Stomach smooth muscle (tissue), 2 donors: ENCODE measurements around the gene SUDS3.

Experiments
- H3K27ac ChIP-seq: one replicate; pipeline ENCODE4 v1.7.0; 2013; ENCODE audit warnings: mild to moderate bottlenecking, low read length, inconsistent platforms
- H3K27me3 ChIP-seq, 2 donors: one replicate each; pipeline ENCODE4 v1.7.0; 2013; ENCODE audit warnings: low read length in 2 of 2; ENCODE audit not compliant: insufficient read depth in 2 of 2, control insufficient read depth in 1 of 2
- H3K36me3 ChIP-seq, 2 donors: one replicate each; pipeline ENCODE4 v1.7.0; 2013; ENCODE audit warnings: low read length in 2 of 2; ENCODE audit not compliant: control insufficient read depth in 2 of 2, insufficient read depth in 2 of 2
- H3K4me1 ChIP-seq: one replicate; pipeline ENCODE4 v1.7.0; 2013; ENCODE audit warnings: low read length; ENCODE audit not compliant: control insufficient read depth, insufficient read depth
- H3K4me3 ChIP-seq, 2 donors: one replicate each; pipeline ENCODE4 v1.7.0; 2013; ENCODE audit warnings: low read length in 2 of 2
- H3K9ac ChIP-seq, 2 donors: one replicate each; pipeline ENCODE4 v1.7.0; 2013; ENCODE audit warnings: low read length in 2 of 2, mild to moderate bottlenecking in 1 of 2
- H3K9me3 ChIP-seq, 2 donors: one replicate each; pipeline ENCODE4 v1.7.0; 2013; ENCODE audit warnings: low read length in 2 of 2; ENCODE audit not compliant: control insufficient read depth in 2 of 2
- donor health status: healthy.
- donor health status: Pancreatic carcinoma.

Gene SUDS3, protein sequence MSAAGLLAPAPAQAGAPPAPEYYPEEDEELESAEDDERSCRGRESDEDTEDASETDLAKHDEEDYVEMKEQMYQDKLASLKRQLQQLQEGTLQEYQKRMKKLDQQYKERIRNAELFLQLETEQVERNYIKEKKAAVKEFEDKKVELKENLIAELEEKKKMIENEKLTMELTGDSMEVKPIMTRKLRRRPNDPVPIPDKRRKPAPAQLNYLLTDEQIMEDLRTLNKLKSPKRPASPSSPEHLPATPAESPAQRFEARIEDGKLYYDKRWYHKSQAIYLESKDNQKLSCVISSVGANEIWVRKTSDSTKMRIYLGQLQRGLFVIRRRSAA

DNA sequence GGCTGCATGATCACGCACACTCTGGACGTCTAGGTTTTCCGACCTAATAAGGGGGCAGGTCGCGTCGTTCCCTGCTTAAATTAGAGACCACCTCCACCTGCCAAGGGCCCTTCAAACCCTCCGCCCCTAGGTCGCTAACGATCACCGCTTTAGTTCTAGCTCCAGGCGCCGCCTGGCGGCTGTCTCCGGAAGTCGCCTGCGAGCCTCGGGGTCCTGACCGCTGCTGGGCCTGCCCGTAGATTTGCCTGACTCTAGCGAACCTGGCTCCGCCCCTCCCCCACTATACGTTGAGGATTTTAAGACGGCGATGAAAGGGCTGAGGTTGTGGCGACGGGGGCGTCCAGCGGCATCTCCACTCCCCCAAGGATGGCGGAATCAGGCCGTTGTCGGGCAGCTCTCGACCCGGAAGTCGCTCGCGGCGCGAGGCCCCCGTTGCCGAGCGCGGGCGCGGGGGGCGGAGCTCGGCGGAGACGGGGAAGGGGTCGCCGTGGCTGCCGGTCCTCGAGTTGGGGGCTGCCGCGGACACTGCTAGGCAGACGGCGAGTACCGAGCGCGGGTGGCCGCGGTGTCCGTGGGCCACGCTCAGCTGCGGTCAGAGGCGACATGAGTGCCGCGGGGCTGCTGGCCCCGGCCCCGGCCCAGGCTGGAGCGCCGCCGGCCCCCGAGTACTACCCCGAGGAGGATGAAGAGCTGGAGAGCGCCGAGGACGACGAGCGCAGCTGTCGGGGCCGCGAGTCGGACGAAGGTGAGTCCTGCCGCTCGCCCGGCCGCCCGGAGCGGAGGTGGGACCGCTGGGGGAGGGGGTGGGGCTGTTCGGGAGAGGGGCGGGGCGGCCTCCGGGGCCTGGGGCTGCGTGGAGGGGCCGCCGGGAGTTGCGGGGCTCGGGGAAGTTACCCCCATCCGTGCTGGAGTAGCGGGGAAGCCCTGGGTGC lies at the start of gene SUDS3:
Gene SUDS3, plus strand, starts transcription at position 467 of the 932 bp plus-strand sequence. Its CDS starts 137 bp downstream, at position 604.
- peak within 1 kb of the TSS; percentile 89 to 94 for H3K9ac ChIP-seq

DNA sequence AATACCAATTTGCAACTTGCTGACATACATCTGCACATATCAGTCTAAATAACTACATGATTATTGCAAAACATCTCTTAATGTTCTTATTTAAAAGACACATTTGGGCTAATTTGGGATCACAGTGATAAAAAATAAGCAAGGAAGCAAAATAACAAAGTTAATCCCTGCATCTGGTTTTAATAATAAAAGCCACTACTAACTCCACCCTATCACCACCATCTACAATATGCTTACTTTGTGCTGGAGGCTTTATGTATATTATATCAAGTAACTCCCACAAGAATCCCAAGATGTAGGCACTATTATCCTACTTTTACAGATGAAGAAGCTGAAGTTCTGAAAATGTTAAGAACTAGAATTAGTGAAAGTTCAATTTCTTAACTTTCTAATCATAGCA lies 49.4 kb upstream of the SUDS3 start:
- H3K4me3 ChIP-seq = no peak overlapping the region
- H3K9me3 ChIP-seq = no peaks in the 10 kb centered on the region
- H3K27ac ChIP-seq = no peak overlapping the region
- no peak overlapping the region for H3K9ac ChIP-seq
- H3K4me1 ChIP-seq = no peaks in the 10 kb centered on the region
- H3K36me3 ChIP-seq = no peaks in the 10 kb centered on the region
- no peaks in the 10 kb centered on the region for H3K27me3 ChIP-seq

More for the DNA sequence above, at the start of gene SUDS3:
- Histone ChIP-seq H3K4me3 (peak within 1 kb of the TSS; percentile 91 to 93), H3K27ac (peak within 1 kb of the TSS; percentile 95), H3K9me3 (no peaks in the 10 kb centered on the region), H3K36me3 (peaks cover 5 to 10% of the 10 kb centered on the region in 2 donors), H3K4me1 (peaks cover 26% of the 10 kb centered on the region), H3K27me3 (no peaks in the 10 kb centered on the region)

DNA sequence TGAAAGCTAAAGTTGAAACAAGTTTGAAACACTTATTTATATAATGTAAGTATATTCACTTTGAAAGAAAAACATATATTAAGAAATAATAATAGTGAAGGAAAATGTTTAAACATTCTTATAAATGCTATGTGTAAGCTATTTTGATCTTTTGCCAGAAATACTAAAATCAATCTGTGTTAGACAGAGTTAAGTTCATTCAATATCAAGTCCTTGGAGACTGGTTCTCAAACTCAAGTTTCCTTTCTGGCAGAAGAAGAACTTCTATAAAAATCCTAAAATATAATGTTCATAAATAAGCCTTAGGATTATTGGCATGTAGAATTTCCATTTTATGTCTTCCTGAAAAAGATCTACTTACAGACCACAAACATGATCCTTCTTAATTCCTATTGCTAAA lies 49.0 kb upstream of the SUDS3 start:
- no peak overlapping the region for H3K9ac ChIP-seq
- H3K4me1 ChIP-seq = no peaks in the 10 kb centered on the region
- no peak overlapping the region for H3K27ac ChIP-seq
- no peaks in the 10 kb centered on the region for H3K36me3 ChIP-seq
- H3K4me3 ChIP-seq = no peak overlapping the region
- no peaks in the 10 kb centered on the region for H3K9me3 ChIP-seq
- no peaks in the 10 kb centered on the region for H3K27me3 ChIP-seq

DNA sequence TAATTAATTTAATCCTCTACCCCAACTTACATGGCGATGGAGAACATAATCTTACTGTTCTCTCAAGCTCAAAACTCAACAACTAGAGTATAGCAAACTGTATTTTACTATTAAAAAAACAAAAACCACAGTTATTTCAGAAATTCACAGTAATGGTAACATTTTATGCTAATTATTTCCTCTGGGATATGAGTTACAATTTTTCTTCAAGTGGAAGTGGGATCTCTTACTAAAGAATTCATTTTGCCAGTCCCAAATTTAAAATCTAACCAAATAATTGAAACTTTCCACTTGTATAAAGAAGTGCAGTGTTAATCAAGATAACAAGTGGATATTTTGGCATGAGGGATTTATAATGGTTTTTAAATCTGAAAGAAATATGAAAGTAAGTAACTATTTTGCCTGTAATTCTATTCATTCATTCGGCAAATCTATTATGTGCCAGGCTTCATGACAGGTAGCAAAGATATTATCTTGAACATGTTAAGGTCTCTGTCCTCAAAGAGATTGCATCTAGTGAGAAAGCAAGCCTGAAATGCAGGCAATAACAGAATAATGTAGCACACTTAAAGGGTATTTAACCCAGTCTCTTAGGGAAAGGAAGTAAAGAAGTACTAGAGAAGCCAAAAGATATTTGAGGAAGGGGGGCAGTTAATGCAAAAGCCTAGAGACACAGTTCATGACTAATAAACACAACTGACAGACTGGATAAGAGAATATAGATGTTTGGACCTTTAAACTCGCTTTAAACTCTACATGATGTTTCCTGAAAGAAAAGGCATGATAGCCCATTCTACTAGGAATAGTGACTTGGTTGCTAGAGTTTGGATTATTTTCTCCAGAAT lies 47.6 kb upstream of the SUDS3 start:
- no peaks in the 10 kb centered on the region for H3K27me3 ChIP-seq
- H3K4me1 ChIP-seq = no peaks in the 10 kb centered on the region
- no peak overlapping the region for H3K9ac ChIP-seq

DNA sequence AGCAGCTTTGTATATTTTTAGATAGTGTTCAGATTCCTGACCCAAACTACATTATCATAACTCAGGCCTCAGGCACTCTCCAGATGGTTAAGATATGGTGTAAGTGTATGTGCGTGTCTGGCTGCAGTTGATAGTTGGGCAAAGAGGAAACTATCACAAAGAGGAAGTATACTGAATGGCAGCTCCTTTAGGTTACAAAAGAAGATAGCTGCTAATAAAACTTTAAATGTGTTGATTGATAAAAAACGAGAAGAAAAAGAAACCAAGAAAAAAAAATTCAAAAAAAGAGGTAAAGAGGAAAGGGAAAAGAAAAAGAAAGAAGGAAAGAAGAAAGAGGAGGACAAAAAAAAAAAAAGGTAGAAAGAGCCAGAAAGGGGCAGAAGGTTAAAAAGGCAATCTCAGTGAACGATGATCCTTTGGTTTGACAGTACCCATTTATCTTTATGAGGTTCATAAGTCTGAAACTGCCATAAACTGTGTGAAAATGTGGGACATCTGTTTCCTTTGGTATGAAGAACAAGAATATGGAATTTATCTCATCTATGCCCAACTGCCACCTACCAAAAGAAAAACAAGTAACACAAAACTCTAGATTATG lies 45.8 kb upstream of the SUDS3 start:
- no peaks in the 10 kb centered on the region for H3K27me3 ChIP-seq
- H3K9me3 ChIP-seq = no peaks in the 10 kb centered on the region
- H3K4me1 ChIP-seq = no peaks in the 10 kb centered on the region
- no peak overlapping the region for H3K27ac ChIP-seq
- H3K4me3 ChIP-seq = no peak overlapping the region
- H3K9ac ChIP-seq = no peak overlapping the region
- H3K36me3 ChIP-seq = no peaks in the 10 kb centered on the region

More for the DNA sequence above, 47.6 kb upstream of the SUDS3 start:
- no peaks in the 10 kb centered on the region for H3K9me3 ChIP-seq
- no peak overlapping the region for H3K27ac ChIP-seq
- H3K4me3 ChIP-seq = no peak overlapping the region
- H3K36me3 ChIP-seq = no peaks in the 10 kb centered on the region

DNA sequence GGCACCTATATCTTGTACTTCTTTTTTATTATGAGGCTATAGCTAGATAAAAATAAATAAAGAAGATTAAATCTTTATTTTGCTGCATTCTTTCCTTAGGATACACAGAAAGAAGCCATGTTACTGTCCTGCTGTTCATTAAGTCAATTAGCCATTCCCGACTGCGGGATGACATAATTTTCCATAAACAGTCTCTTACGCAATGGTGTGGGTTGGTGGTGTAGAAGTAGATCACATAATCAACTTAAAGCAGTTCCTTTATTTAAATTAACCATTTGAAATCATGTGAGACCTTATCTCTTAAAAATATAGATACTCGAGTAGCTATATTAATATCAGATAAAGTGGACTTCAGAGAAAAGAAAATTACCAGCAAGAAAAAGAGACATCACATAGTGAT lies 43.8 kb upstream of the SUDS3 start:
- H3K36me3 ChIP-seq = no peaks in the 10 kb centered on the region
- H3K27ac ChIP-seq = no peak overlapping the region
- H3K9me3 ChIP-seq = no peaks in the 10 kb centered on the region

DNA sequence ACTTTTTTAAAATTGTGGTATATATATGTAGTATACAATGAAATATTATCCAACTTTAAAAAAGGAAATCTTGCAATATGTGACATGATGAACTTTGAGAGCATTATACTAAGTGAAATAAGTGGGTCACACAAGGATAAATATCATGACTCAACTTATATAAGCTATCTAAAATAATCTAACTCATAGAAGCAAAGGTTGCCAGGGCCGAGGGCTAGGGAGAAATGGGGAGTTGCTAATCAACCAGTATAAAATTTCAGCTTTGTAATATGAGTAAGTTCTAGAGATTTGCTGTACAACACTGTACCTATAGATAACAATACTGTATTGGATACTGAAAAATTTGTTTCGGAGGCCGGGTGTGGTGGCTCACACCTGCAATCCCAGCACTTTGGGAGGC lies 42.1 kb upstream of the SUDS3 start:
- Histone ChIP-seq H3K4me1 (no peaks in the 10 kb centered on the region), H3K36me3 (no peaks in the 10 kb centered on the region), H3K4me3 (no peak overlapping the region), H3K9me3 (no peaks in the 10 kb centered on the region), H3K27me3 (no peaks in the 10 kb centered on the region), H3K27ac (no peak overlapping the region), H3K9ac (no peak overlapping the region)

More for the DNA sequence above, 43.8 kb upstream of the SUDS3 start:
- no peaks in the 10 kb centered on the region for H3K27me3 ChIP-seq
- no peak overlapping the region for H3K9ac ChIP-seq
- no peaks in the 10 kb centered on the region for H3K4me1 ChIP-seq
- H3K4me3 ChIP-seq = no peak overlapping the region

DNA sequence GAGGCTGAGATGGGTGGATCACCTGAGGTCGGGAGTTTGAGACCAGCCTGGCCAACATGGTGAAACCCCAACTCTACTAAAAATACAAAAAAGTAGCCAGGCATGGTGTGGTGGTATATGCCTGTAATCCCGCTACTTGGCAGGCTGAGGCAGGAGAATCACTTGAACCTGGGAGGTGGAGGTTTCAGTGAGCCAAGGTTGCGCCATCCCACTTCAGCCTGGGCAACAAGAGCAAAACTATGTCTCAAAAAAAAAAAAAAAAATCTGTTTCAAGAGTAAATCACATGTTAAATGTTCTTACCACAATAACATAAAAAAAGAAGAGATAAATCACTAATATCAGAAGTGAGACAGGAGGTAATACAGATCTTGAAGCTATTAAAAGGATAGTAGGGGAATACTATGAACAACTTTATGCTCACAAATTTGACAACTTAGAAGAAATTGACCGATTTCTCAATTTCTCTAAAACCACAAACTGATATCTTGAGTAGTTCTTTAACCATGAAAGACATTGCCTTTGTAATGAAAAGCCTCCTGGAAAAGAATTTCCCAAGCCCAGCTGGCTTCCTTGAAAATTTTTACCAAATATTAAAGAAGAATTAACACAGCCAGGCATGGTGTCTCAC lies 41.3 kb upstream of the SUDS3 start:
- Histone ChIP-seq H3K9ac (no peak overlapping the region), H3K4me1 (no peaks in the 10 kb centered on the region), H3K9me3 (no peaks in the 10 kb centered on the region), H3K36me3 (no peaks in the 10 kb centered on the region), H3K4me3 (no peak overlapping the region), H3K27ac (no peak overlapping the region), H3K27me3 (no peaks in the 10 kb centered on the region)

DNA sequence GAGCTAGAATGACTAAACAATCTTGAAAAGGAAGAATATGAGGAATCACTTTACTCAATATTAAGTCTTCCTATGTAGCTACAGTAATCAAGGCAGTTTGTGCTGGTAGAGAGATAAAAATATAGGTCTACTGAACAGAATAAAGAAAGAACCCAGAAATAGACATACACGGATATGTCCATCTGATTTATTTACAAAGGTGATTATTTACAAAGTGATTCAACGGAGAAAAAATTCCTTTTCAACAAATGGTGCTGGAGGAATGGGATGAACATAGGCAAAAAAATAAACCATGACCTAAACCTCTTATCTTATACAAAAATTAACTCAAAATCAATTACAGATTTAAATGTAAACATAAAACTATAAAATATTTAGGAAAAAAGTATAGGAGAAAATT lies 40.2 kb upstream of the SUDS3 start:
- H3K9me3 ChIP-seq = no peaks in the 10 kb centered on the region
- no peaks in the 10 kb centered on the region for H3K4me1 ChIP-seq
- H3K4me3 ChIP-seq = no peak overlapping the region
- no peaks in the 10 kb centered on the region for H3K27me3 ChIP-seq
- H3K36me3 ChIP-seq = no peaks in the 10 kb centered on the region
- no peak overlapping the region for H3K9ac ChIP-seq
- H3K27ac ChIP-seq = no peak overlapping the region
